Stimulated activated effector memory CD8-positive, alpha-beta T cell treated with anti-CD3 and anti-CD28 coated beads, Interleukin-12 subunit alpha, Interleukin-12 subunit beta, amount 100 ng/mL, for 72 hours (primary cell): Measurements from ENCODE around the gene NBPF3.
"Not testable (repeated sequence)": the region's sequence is repeated elsewhere in the genome, so short reads cannot be mapped to it uniquely, and the experiment has no call there.

Source experiments
- ATAC-seq: fragments of 150-1000 bp; cut with Tn5 transposase; 2 replicates; pipeline ENCODE4 v1.10.0; 2021
- DNase-seq, 2 donors: peaks; one replicate each; pipeline ENCODE4 v3.0.0; 2021 to 2022; ENCODE audit warnings: low spot score in 2 of 2
- H3K27ac Mint-ChIP-seq: one replicate; pipeline ENCODE4 v1.8.0; 2022; ENCODE audit warnings: mild to moderate bottlenecking, mixed read lengths
- H3K36me3 Mint-ChIP-seq: one replicate; pipeline ENCODE4 v1.8.0; 2022; ENCODE audit warnings: mild to moderate bottlenecking, mixed read lengths
- H3K4me1 Mint-ChIP-seq: one replicate; pipeline ENCODE4 v1.8.0; 2022; ENCODE audit warnings: mixed read lengths
- H3K4me3 Mint-ChIP-seq: one replicate; pipeline ENCODE4 v1.8.0; 2022; ENCODE audit warnings: mild to moderate bottlenecking, mixed read lengths
- H3K9me3 Mint-ChIP-seq: one replicate; pipeline ENCODE4 v1.8.0; 2022; ENCODE audit warnings: mixed read lengths

Gene NBPF3

GRCh38 chr1:21430875-21431274 lies 9.1 kb upstream of the NBPF3 start:
- H3K9me3 Mint-ChIP-seq, H3K27ac Mint-ChIP-seq: not testable (repeated sequence)

DNA sequence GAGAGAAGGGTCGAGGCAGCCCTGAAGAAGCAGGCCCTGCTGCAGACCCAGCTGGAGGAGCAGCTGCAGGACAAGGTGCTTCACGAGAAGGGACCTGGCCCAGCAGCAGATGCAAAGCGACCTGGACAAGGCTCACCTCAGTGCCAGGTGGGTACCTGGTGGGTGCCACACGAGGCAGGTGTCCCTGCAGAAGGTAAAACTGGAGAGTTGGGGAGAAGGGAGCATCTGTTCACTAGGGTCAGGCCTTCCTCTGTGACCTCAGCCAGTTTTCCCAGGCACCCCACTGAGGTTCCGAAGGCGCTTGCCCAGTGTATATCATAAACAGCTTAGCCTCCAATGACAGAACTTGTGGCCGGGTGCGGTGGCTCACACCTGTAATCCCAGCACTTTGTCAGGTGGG lies 5.5 kb upstream of the NBPF3 start:
- H3K9me3 Mint-ChIP-seq = no peaks in the 10 kb centered on the region
- no peaks in the 10 kb centered on the region for H3K36me3 Mint-ChIP-seq
- DNase-seq (no peak), ATAC-seq (no peak)
- no peak overlapping the region for H3K4me3 Mint-ChIP-seq
- H3K27ac Mint-ChIP-seq = no peak overlapping the region
- no peaks in the 10 kb centered on the region for H3K4me1 Mint-ChIP-seq

More at GRCh38 chr1:21430875-21431274, 9.1 kb upstream of the NBPF3 start:
- H3K36me3 Mint-ChIP-seq, DNase-seq, ATAC-seq, H3K4me3 Mint-ChIP-seq, H3K4me1 Mint-ChIP-seq: not testable (repeated sequence)

GRCh38 chr1:21435646-21436487 lies 4.1 kb upstream of the NBPF3 start:
- H3K4me1 Mint-ChIP-seq = peaks cover 10% of the 10 kb centered on the region
- H3K9me3 Mint-ChIP-seq = no peaks in the 10 kb centered on the region
- H3K36me3 Mint-ChIP-seq = no peaks in the 10 kb centered on the region
- ATAC-seq = no peak
- no peak overlapping the region for H3K4me3 Mint-ChIP-seq
- DNase-seq = no peak
- H3K27ac Mint-ChIP-seq = no peak overlapping the region

GRCh38 chr1:21436488-21437340 lies 3.2 kb upstream of the NBPF3 start:
- Mint-ChIP-seq H3K36me3 (no peaks in the 10 kb centered on the region), H3K4me3 (peak overlapping the region; percentile 33), H3K27ac (no peak overlapping the region), H3K4me1 (peaks cover 13% of the 10 kb centered on the region), H3K9me3 (no peaks in the 10 kb centered on the region)
- ATAC-seq (no peak), DNase-seq (no peak)

DNA sequence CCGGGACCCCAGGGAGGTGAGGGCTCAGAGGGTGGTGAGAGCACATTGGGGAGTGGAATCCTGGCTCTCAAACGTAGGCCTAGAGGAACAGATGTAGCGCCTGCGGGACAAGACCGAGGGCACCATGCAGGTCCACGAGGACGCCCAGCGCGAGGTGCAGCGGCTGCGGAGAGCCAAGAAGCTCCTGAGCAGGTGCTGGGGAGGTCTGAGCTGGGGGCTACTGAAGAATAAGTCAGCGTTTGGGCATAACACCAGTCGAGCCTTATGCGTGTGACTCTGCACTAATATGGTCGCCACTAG lies 2.6 kb upstream of the NBPF3 start:
- ATAC-seq (no peak), DNase-seq (no peak)
- no peak overlapping the region for H3K27ac Mint-ChIP-seq
- H3K36me3 Mint-ChIP-seq = no peaks in the 10 kb centered on the region
- peak overlapping the region; percentile 33 for H3K4me3 Mint-ChIP-seq
- H3K4me1 Mint-ChIP-seq = peaks cover 13% of the 10 kb centered on the region
- no peaks in the 10 kb centered on the region for H3K9me3 Mint-ChIP-seq

DNA sequence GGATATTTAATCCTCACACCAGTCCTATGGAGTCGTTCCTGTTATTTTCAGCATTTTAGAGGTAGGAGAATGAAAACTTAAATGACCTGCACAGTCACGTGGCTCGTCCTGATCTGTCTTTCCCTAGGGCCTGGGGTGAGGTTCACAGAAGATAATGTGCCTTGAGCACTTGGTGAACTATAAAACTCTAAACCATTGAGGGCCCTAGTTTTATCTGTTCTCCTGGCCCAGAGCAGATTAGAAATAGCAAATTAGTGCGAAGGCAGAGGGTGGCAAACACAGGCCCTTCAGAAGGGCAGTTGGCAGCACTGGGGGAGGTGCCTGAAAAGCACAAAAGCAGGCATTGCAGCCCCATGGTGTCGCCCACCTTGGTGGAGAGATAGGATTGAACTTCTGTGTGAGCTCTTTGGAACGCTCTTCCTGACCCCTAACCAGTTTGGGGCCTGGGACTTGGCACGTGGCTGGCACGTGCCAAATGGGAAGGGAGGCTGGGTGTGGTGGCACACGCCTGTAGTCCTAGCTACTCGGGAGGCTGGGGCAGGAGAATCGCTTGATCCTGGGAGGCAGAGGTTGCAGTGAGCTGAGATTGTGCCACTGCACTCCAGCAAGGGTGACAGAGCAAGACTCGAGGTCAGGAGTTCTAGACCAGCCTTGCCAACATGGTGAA lies 1.2 kb upstream of the NBPF3 start:
- not testable (repeated sequence) for H3K27ac Mint-ChIP-seq, H3K9me3 Mint-ChIP-seq, ATAC-seq, H3K36me3 Mint-ChIP-seq
- peaks cover 13% of the 10 kb centered on the region for H3K4me1 Mint-ChIP-seq
- peak in 1 of 2 donors; percentile 44 for DNase-seq
- H3K4me3 Mint-ChIP-seq = peak overlapping the region; percentile 91

GRCh38 chr1:21439345-21439720 lies 604 bp upstream of the NBPF3 start:
- ATAC-seq = no peak
- Mint-ChIP-seq H3K4me3 (peak overlapping the region; percentile 91), H3K27ac (peak overlapping the region; percentile 70), H3K4me1 (peaks cover 13% of the 10 kb centered on the region), H3K9me3 (no peaks in the 10 kb centered on the region), H3K36me3 (no peaks in the 10 kb centered on the region)
- DNase-seq = no peak

- peaks cover 17% of the 10 kb centered on the region for H3K4me1 Mint-ChIP-seq
- peak; percentile 35 for ATAC-seq
- H3K4me3 Mint-ChIP-seq = peak overlapping the region; percentile 91
- not testable (repeated sequence) for H3K9me3 Mint-ChIP-seq, H3K36me3 Mint-ChIP-seq
- DNase-seq = peak in 1 of 2 donors; percentile 71
- H3K27ac Mint-ChIP-seq = peak overlapping the region; percentile 70
These were observed 741 bp downstream of the NBPF3 start for GRCh38 chr1:21440630-21441125.

DNA sequence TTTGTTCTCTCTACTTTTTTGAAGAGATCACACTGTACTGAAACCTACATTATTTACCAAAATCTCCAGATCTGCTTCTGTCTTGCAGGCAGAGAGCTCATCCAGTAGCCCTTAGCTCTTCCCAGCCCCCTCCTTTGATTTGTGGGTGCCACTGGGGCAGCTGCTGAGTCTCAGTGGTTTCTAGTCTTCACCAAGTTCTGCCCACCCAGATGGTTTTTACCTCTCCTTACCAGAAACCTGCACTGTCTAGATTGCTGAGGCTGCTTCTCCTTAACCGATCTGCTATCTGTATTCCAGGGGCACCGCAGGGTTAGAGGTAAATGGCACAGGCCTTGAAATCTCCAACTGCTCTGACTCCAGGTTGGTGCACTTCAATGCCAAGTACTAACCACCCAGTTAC lies 6.7 kb downstream of the NBPF3 start:
- peaks cover 29% of the 10 kb centered on the region for H3K36me3 Mint-ChIP-seq
- H3K27ac Mint-ChIP-seq = peak overlapping the region; percentile 74
- H3K4me3 Mint-ChIP-seq, ATAC-seq, H3K9me3 Mint-ChIP-seq, DNase-seq: not testable (repeated sequence)
- peaks cover 20% of the 10 kb centered on the region for H3K4me1 Mint-ChIP-seq

GRCh38 chr1:21447311-21447710 lies 7.4 kb downstream of the NBPF3 start:
- ATAC-seq = no peak
- Mint-ChIP-seq H3K36me3 (peaks cover 29% of the 10 kb centered on the region), H3K9me3 (no peaks in the 10 kb centered on the region), H3K4me3 (no peak overlapping the region), H3K27ac (no peak overlapping the region), H3K4me1 (peaks cover 20% of the 10 kb centered on the region)
- no peak for DNase-seq

DNA sequence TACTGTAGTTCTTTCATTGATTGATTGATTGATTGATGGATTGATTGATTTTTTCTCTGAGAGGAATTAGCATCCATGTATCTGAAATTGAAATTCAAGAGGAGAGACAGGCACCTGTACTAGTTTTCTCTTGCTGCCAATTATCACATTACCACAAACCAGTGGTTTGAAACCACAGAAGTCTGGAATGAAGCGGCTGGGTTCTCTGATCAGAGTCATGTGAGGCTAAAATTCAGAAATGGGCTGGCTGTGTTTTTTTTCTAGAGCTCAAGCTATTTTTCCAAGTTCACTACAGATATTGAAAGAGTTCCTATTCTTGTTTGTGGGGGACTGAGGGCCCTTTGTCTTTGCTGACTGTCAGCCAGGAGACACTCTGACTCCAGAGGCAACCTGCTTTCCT lies 10.0 kb downstream of the NBPF3 start:
- DNase-seq (no peak), ATAC-seq (no peak)
- H3K4me3 Mint-ChIP-seq = no peak overlapping the region
- H3K36me3 Mint-ChIP-seq = peaks cover 29% of the 10 kb centered on the region
- H3K9me3 Mint-ChIP-seq = no peaks in the 10 kb centered on the region
- H3K27ac Mint-ChIP-seq = no peak overlapping the region
- peaks cover 36% of the 10 kb centered on the region for H3K4me1 Mint-ChIP-seq

DNA sequence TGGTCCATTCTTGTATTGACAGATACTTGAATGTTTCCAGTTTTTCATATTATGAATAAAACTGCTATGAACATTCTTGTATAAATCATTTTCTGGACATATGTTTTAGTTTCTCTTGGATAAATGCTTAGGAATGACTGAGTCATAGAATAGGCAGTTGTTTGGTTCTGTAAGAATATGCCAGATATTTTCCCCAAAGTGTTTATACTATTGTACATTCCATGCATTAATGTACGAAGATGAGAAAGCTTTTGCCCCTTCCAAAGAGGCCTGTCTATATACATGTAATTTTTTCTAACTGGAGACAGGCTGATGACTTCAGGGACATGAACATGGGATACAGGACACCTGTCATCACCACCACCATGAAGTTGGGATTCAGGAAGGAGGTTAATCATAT lies 11.3 kb downstream of the NBPF3 start:
- no peak for ATAC-seq
- peaks cover 27% of the 10 kb centered on the region for H3K4me1 Mint-ChIP-seq
- H3K27ac Mint-ChIP-seq = no peak overlapping the region
- H3K4me3 Mint-ChIP-seq = no peak overlapping the region
- H3K9me3 Mint-ChIP-seq = no peaks in the 10 kb centered on the region
- H3K36me3 Mint-ChIP-seq = peaks cover 19% of the 10 kb centered on the region
- peak in 1 of 2 donors; percentile 30 for DNase-seq

DNA sequence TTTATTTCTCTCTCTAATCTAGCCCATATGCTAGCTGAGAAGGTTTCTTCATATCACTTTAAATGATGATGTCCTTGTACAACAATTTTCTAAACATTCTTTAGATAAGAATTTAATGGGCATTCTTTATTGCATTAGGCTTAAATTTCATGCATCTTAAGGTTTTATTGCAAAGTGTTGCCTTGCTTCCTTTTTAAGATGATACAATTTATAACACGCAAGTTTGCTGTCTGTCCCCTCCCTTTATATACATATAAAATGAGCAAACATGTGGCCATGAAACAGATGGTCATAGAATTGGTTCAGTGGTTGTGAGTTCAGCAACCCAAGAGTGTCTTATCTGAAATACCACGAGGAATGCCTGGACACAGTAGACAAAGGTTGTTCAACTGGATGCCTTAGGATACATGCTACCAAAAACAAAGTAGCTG lies 12.1 kb downstream of the NBPF3 start:
- Mint-ChIP-seq H3K9me3 (no peaks in the 10 kb centered on the region), H3K4me1 (peaks cover 21% of the 10 kb centered on the region), H3K27ac (no peak overlapping the region), H3K36me3 (peaks cover 18% of the 10 kb centered on the region), H3K4me3 (no peak overlapping the region)
- ATAC-seq = no peak
- DNase-seq = peak in 1 of 2 donors; percentile 6

DNA sequence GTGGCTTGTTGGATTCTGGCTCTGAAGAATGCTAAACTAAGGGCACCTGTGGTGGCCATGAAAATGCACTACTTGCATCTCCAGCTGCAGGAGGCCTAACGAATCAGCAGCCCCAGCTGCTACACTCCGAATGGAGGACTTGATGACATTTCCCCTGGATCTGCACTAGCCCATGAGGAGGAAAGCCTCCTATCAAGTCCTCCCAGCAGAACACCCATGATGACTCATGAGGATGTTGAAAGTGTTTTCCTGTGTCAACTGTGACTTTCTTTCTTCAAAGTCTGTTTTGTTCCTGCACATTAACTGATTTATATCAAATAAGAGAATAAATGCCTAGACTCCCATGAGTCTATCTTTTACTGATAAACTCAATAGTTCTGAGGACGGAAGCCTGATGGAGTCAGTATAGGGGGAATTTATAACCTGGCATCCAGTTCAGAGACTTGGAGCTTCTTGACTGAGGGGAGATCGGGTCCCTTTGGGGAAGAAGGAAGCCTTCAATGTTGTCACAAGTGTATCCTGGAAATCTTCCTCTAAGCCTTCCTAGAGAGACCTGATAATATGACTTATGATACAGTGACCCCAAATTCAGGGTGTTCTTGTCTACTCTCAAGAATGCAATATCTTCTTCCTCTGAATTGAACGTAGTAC lies 14.2 kb downstream of the NBPF3 start:
- DNase-seq = peak in 1 of 2 donors; percentile 42
- H3K4me3 Mint-ChIP-seq, H3K36me3 Mint-ChIP-seq, H3K9me3 Mint-ChIP-seq, ATAC-seq, H3K27ac Mint-ChIP-seq: not testable (repeated sequence)
- H3K4me1 Mint-ChIP-seq = peaks cover 21% of the 10 kb centered on the region

DNA sequence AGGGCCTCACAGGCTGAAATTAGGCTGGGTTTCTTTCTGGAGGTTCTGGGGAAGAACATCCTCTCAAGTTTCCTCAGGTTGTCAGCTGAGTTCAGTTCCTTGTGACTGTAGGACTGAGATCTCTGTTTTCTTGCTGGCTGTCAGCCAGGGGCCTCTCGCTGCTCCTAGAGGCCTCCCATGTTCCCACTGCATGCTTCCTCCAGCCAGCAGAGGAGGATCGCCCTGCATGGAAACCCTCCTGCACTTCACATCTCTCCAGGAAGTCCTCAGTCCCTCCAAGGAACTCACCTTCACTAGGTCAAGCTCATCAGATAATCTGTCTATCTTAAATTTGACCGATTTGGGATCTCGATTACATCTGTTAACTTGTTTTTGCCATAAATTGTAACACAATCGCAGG lies 15.0 kb downstream of the NBPF3 start:
- not testable (repeated sequence) for DNase-seq

More for the DNA sequence above, 15.0 kb downstream of the NBPF3 start:
- not testable (repeated sequence) for H3K36me3 Mint-ChIP-seq, H3K4me3 Mint-ChIP-seq, ATAC-seq, H3K9me3 Mint-ChIP-seq, H3K27ac Mint-ChIP-seq
- peaks cover 21% of the 10 kb centered on the region for H3K4me1 Mint-ChIP-seq
